ENCODE results near the gene NCKIPSD.
A peak's percentile ranks its signal among the peaks of the same experiment; 100 is the strongest.

Gene NCKIPSD

GRCh38 chr3:48694610-48695392 is 9.1 kb upstream of the NCKIPSD start:
- TF ChIP-seq ISL1 (CRISPR knock-in tag; IDR thresholded peaks at IDR 0.05) (peak; percentile 52; the same call in 1 of the 2 replicates), ZFP30 (CRISPR knock-in tag; IDR thresholded peaks at IDR 0.05) (no peak), RARB (CRISPR knock-in tag; IDR thresholded peaks at IDR 0.05) (no peak), TOX (CRISPR knock-in tag; IDR thresholded peaks at IDR 0.05; ENCODE audit: borderline replicate concordance) (no peak), PPARA (CRISPR knock-in tag; IDR thresholded peaks at IDR 0.05; ENCODE audit: borderline replicate concordance) (no peak), CSRNP3 (CRISPR knock-in tag; IDR thresholded peaks at IDR 0.05) (no peak), SNAI2 (CRISPR knock-in tag; IDR thresholded peaks at IDR 0.05) (no peak), PATZ1 (CRISPR knock-in tag; IDR thresholded peaks at IDR 0.05; ENCODE audit: borderline replicate concordance) (peak; percentile 87; the same call in 1 of the 2 replicates), ZFP3 (CRISPR knock-in tag; IDR thresholded peaks at IDR 0.05) (peak; percentile 64; the same call in 1 of the 2 replicates), CREB5 (CRISPR knock-in tag; IDR thresholded peaks at IDR 0.05; ENCODE audit: low read depth) (no peak)
- ATAC-seq = peak; percentile 90

GRCh38 chr3:48693826-48694225 is 8.1 kb upstream of the NCKIPSD start:
- no peak for ATAC-seq
- TF ChIP-seq GLIS3 (CRISPR knock-in tag; IDR thresholded peaks at IDR 0.05) (no peak), PATZ1 (CRISPR knock-in tag; IDR thresholded peaks at IDR 0.05; ENCODE audit: borderline replicate concordance) (no peak), CSRNP3 (CRISPR knock-in tag; IDR thresholded peaks at IDR 0.05) (no peak), TSHZ2 (CRISPR knock-in tag; IDR thresholded peaks at IDR 0.05) (no peak), ZFP30 (CRISPR knock-in tag; IDR thresholded peaks at IDR 0.05) (no peak), CREB5 (CRISPR knock-in tag; IDR thresholded peaks at IDR 0.05; ENCODE audit: low read depth) (no peak), TOX (CRISPR knock-in tag; IDR thresholded peaks at IDR 0.05; ENCODE audit: borderline replicate concordance) (no peak), CSDC2 (CRISPR knock-in tag; IDR thresholded peaks at IDR 0.05) (no peak), RARB (CRISPR knock-in tag; IDR thresholded peaks at IDR 0.05) (no peak), OSR1 (CRISPR knock-in tag; IDR thresholded peaks at IDR 0.05) (no peak), ZC3H10 (CRISPR knock-in tag; IDR thresholded peaks at IDR 0.05) (no peak), ZNF70 (CRISPR knock-in tag; IDR thresholded peaks at IDR 0.05) (no peak), ZNF565 (CRISPR knock-in tag; conservative IDR thresholded peaks at IDR 0.05; ENCODE audit: low read depth) (no peak), TCF4 (CRISPR knock-in tag; IDR thresholded peaks at IDR 0.05; ENCODE audit: borderline replicate concordance) (no peak), POU6F1 (CRISPR knock-in tag; IDR thresholded peaks at IDR 0.05; ENCODE audit: borderline replicate concordance, low read depth) (no peak), ARNTL (CRISPR knock-in tag; IDR thresholded peaks at IDR 0.05; ENCODE audit: borderline replicate concordance, low read depth) (no peak), ESRRG (CRISPR knock-in tag; IDR thresholded peaks at IDR 0.05) (no peak), ISL1 (CRISPR knock-in tag; IDR thresholded peaks at IDR 0.05) (no peak), PPARA (CRISPR knock-in tag; IDR thresholded peaks at IDR 0.05; ENCODE audit: borderline replicate concordance) (no peak), ZNF8 (CRISPR knock-in tag; IDR thresholded peaks at IDR 0.05) (no peak)

Data from SK-N-SH treated with all-trans-retinoic acid at 6 μM for 48 hours (cell line).